Superior temporal gyrus (tissue), 1 donor: ENCODE results near the gene METTL6.
"Not testable (repeated sequence)": the region's sequence is repeated elsewhere in the genome, so short reads cannot be mapped to it uniquely, and the experiment has no call there.

Experiments used
- DNase-seq: peaks from one replicate; pipeline ENCODE4 v3.0.0-alpha.2; 2016; ENCODE audit errors: extremely low spot score

Gene METTL6

DNA sequence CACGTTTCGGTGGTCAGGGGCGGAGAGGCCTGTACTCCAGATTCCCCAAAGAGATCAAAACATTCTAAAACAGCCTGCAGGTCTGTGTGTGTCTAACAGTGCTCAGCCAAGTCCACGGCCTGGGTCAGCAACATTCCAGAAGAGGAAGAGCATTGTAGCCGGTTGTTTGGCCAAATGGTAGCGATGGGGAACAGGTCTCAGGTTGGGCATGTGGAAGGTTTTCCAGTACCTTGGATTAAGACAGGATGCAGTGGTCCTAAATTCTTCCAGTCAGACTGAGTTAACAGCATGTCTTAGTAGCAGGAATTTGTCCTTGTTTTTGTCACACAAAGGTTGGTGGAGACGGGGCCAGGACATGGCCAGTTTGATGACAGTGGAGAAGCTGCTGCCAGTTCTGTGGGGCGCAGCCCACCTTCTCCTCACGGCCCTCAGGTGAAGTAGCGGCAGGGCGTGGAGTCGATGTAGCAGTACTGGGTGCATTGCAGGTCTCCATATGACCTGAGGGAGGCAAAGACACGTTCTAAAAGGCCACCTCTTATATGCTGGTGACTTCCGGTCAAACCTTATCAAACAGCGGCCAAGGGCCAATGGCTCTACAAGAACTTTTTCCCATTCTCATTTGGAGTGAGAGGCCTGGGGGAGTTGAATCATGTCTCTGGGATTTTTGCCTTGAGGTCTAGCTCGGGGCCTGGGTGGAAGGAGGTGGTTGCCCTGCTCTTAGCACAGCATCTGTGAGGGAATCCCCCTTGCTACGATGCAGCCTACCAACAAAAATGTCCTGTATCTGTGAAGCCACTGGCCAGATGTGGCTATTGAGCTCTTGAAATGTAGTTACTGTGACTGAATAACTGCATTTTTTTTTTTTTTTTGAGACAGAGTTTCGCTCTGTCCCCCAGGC is 24.1 kb upstream of the METTL6 start:
- no peak for DNase-seq

DNA sequence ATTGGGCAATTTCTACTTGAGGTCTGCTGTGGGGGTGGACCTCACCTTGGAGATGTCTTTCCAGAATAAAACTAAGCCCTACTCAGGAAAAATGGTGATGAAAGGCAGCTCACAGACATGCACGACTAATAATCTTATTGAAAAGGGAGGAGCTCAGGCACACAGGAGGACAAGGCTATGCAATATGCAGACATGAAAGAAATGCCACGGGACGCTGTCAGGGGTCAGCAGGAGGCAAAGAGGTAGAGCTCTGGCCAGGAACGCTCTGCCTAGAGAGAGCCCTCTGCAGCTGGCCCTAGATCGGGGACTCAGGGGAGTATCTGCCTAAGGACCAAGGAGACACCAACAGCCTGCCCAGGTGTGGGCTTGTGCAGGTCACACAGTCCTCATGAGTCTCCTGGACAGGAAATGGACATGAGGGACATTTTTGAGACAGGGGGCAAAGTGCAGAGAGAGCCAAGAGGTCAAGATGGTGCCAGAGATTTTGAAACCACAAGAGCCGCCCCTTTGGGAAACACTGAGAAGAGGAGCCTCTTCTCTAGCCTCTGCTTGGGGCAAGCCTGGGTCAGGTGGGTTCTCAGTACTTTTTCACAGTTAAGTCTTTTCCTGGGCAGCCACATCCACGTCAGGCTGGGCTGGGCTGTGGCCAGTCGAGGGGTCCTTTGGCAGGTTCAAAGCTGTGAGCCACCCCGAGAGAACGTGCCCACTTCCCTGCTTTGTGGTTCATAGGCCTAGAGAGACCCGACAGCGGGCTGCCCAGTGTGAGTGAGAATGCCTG is 23.3 kb upstream of the METTL6 start:
- no peak for DNase-seq

DNA sequence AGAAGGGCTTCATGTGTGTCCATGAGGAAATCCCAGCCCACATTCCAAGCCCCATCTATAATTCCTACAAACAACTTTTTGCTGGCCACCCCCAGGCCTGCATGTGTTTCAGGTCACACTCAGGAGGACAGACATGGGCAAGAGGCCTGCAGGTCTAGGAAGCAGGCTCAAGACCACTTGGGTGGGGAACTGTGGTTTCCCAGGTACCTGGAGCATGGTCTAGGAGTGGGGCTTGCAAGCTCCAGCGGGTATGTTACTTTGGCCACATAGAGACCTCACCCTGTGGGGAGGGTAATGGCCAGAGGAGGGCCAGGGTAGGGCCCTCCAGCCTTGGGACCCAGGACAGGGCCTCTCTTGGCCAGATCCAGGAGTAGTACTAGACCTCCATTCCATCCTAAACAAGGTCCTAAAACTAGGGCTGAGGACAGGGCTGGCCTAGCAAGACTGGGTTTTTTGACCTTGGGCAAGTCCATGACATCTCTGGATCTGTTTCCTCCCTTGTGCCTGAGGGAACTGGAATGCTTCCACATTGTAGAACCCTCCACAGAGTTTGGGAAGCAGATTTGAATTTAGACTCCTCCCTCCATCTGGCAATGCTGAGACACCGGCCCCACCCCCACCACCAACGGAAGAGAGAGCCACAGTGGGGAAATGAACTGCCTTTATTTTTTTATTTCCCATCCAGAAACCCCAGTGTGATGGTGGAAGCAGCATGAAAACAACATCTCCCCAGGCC is 22.3 kb upstream of the METTL6 start:
- DNase-seq = no peak

DNA sequence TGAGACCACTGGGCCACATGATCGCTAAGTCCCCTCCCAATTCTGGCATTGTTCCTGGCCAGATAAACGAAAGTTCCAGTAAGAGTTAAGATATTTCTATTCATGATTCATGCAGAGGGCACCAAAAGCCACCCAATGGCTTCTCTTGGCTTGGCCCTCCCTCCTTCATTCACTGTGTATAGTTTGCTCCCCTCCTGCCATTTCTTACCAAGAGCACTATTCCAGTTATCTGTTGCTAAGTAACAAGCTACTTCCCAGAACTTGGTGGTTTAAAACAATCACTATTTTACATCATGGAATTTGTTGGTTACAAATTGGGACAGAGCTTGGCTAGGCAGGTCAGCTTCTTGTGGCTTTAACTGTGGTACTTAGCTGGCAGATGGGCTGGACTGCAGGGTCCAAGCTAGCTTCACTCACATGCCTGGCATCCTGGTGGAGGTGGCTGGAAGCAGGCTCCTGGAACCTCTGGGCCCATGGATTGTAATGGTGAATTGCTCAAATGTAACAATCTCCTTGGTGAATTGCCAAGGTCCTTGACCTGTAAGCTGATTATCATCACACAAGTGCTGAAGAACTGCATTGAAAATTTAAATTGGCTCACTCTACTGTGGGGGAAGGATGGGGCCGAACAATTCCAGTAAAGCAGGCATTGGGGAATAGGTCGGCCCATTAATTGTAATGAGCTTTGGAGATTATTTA is 16.6 kb upstream of the METTL6 start:
- no peak for DNase-seq

DNA sequence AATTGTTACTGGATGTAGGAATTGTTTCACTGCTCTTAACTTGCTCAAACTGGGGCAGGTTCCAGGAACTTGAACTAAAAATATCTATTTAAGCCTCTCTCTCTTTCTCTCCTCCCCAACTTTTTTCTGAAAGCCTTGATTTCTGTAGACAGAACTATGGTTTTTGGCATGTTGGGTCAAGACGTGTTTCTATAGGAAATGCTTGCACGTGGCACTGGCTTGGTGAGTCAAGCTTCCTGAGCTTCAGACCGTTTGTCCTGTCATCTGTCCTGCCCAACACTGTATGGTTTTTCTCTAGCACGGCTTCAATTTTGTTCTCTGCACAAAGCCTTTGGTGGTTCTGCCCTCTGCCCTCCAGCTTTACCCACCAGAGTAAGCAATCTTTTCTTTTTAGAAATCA is 13.5 kb upstream of the METTL6 start:
- DNase-seq = peak; percentile 27

DNA sequence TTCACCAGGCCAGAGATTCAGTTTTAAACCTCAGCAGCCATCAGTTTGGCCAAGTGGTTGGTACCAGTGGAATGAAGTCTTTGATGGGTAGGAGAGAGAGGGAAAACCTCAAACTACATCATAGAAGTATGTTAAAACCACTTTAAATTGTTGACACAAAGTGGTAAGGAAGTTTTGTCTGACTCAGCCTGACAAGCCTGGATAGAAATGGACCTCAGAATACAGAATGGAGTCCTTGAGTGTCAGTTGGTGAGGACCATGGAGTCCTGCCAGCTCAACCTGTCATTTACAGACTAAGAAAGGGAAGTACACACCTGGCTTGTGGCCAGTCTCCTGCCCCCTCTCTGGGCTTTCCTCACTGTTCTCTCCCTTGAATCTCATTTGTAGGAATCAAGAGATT is 12.1 kb upstream of the METTL6 start:
- DNase-seq = no peak

DNA sequence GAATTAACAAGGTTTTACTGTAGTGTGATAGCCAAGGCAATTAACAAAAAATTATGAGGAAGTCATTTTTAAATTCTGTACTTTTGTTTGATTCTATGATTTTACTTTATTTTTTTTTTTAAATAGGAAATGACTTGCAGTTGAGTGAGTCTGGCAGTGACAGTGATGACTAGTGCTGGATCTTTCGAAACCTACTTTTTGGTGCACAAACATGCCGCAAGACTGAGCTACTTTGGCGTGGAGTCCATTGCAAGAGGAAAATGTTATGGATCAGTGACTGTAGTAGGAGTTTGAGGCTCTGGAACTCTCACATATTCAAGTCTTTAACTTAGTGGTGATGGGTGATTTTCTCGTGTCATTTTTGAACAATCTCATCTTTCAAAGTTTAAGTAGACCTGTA is 11.6 kb upstream of the METTL6 start:
- no peak for DNase-seq

DNA sequence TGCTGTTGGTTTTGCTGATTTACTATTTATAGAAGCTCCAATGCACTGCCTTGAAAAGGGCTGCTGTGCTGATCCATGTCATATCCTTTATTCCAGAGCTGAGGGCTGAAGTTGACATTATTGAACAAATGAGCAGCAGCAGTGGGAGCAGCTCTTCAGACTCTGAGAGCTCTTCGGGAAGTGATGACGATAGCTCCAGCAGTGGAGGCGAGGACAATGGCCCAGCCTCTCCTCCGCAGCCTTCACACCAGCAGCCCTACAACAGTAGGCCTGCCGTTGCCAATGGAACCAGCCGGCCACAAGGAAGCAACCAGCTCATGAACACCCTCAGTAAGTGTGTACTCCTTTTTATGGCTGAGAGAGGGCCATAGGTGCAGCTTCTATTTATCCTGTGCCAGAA is 8.9 kb upstream of the METTL6 start:
- peak; percentile 32 for DNase-seq

DNA sequence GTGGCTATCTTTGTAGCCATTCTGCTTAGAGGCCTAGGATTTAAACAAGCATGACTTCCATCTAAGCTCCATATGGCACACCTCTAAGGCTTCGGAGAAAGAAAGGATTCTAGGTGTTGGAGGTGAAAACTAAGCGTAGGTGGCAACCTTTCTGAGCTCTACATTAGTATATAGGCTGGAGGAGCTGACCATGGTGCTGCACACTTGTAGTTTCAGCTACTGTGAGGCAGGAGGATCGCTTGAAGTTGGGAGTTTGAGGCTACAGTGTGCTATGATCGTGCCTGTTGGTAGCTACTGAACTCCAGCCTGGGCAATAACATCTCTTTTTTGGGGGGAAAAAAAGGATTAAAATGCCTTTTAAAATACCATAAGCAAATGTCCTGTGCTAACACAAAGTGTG is 7.4 kb upstream of the METTL6 start:
- no peak for DNase-seq

DNA sequence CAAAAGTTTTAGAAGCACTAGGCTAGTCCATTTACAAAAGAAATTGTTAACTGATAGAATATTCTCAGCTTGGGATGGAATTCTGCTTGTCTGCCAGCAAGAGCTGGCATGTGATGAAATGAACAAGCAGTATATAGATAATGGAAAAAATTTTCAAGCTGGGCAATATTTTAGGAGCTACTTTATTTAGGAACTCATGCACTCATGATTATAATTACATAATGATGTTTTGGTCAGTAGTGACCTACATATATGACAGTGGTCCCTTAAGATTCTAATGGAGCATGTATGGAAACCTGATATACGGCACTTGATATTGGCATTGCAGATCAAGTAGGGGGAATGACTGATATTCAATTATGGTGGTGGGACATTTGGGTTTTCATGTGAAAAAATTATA is 6.2 kb upstream of the METTL6 start:
- no peak for DNase-seq

DNA sequence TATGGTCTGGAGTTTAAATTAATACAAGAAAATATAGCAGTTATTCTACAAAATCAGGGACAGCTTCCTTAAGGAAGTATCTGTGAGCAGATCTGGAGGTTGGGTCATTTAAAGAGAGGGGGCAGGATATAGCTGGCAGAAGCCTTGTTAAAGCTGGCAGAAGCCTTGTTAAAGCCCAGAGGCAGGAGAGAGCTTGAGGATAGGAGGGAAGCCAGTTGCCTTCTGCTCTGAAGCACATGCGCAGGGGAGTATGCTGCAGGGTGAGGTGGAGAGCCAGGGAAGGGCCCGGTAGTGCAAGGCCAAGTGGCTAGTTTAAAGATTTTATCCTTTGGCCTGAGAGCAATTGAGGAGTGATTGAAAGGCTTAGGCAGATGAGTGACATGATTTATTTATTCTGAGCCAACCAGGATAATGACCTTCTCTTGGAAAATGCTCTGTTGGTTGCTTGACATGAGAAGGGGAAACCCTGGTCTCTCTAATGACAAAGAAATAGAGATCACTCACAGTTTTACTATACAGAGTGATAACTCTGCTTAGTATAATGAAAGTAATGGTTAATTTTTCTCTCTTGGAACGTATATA is 4.0 kb upstream of the METTL6 start:
- no peak for DNase-seq

DNA sequence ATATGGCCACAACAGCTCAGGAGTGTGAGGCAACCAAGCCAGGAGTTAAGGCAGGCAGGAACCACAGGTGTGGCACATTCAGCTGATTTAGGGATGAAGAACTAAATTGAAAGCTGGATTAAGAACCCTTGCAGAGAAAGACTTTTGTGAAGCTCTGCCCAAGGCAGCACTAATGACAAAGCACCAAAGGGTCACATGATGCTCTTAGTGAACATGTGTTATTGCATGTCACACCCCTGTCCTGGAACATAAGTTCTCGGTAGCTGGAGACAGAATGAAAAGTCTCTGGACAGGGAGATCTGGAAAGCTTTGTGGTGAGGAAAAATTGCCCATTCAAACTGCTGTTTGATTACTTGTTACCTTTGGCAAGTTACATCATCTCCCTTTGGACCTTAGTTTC is 3.3 kb upstream of the METTL6 start:
- no peak for DNase-seq

DNA sequence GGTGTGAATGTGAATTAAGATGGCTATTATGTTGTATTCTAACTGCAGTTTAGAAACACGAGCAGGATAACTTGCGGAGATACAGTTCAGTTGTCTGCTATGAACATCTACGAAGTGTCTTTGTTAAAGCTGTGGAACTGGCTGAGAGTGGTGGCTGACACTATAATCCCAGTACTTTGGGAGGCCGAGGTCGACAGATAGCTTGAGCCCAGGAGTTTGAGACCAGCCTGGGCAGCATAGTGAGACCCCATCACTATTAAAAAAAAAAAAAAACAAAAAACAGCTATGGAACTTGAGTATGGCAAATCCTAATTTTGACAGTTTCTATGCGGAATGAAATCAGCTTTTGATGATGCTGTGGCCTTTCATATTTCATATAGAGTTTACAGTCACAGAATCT is 1.7 kb upstream of the METTL6 start:
- no peak for DNase-seq

DNA sequence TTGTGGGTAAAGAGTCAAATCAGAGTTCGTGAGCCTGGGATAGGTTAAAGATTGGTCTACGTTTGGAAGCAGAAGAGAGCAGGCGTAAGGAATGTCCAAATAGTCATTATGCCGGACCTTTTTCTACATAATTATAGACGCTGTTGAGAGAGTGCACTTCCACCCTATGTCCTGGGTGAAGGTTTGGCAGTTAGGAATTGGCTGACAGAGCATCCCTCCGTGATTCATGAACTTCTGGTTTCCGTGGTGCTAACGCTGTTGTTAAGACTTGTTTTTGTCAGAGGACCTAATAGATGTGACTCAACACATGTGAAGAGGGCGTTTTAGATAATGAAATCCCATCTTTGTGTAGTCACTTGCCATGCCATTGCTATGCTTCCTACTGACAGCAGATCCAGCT is 1.2 kb upstream of the METTL6 start:
- DNase-seq = no peak

DNA sequence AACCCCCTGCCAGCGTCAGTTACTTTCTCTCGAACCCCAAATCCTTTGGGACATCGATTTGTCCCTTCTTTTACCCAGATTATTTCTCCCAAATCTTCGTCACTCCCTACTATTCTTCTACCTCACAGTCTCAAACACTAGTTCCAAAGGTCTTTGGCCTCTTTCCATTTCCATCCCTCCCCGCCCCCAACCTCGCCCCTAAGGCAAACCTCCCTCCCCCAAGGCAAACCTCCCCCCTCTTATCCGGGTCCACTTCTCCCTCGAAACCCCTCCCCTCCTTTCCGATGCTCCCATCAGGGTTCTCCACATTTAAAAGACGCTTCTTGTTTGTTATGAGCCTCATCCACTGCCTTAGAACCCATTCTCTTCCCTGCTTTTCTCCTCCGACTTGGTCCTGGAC is 637 bp upstream of the METTL6 start:
- no peak for DNase-seq

DNA sequence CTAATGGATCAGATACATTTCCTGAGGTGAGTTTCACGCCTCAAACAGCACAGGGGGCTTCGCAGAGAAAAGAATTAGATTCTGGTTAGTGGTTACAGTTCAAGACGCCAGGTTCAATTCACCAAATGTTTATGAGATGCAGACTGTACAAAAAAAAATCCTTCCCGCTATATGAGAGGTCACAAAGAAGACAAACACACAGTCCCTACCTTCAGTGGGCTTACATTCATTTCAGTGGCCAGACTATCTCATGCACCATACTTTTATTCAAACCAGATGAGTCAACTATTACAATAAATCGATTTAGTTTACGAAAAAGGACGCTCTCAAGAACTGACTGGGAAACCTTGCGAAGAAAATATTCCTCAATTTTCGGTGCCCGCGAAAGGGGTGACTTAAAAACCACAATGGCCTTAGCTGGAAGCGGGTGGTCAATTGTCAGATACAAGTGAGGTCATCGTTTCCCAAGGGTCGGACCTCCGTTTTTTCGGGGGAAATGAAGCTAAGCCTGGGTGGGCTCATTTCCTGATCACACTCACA is 695 bp downstream of the METTL6 start:
- DNase-seq = no peak

DNA sequence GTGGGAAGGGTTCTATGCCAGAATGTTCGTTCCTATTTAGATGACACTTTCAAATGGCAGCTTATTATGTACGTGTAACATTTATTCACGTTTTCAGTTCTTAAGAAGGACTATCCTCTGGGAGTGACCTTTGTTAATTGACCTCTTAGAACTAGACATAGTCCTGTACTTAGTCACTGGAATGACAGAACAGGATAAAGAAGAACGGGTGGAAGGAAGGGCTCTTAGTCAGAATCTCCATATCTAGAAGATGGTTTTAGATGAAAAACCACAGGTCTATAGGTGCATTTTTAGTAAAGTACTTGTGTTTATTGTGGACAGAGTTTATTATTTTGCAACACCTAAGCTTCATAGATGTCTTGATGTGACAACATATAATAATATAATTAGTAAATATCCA is 6.5 kb downstream of the METTL6 start:
- no peak for DNase-seq

DNA sequence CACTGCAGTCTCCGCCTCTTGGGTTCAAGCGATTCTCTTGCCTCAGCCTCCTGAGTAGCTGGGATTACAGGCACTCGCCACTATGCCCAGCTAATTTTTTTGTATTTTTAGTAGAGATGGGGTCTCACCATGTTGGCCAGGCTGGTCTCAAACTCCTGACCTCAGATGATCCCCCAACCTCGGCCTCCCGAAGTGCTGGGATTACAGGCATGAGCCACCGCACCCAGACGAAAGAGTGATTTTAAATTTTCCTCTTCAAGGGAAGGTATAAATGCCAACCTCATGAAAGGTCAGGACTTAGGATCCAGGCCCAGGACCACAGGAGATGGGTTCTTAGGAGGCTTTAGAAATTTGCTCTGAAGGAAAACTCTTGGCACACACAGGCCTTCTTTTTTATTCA is 16.4 kb downstream of the METTL6 start:
- not testable (repeated sequence) for DNase-seq

DNA sequence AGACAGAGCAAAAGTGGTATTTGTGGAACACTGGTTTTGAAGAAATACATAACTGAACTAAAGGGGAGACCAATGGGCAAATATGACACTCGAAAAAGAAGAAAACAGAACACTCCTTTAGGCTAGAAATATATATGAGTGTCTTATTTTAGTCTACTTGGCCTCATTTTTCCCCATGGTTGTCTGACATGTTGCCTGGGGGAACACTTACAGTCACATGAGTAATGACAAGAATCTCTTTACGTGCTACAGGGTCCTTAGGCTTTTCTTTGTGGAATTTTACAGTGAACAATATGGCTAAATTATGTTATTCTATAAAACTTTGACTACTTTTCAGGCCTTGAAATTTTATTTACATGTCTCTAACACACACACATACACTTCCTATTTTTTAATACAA is 17.6 kb downstream of the METTL6 start:
- no peak for DNase-seq

DNA sequence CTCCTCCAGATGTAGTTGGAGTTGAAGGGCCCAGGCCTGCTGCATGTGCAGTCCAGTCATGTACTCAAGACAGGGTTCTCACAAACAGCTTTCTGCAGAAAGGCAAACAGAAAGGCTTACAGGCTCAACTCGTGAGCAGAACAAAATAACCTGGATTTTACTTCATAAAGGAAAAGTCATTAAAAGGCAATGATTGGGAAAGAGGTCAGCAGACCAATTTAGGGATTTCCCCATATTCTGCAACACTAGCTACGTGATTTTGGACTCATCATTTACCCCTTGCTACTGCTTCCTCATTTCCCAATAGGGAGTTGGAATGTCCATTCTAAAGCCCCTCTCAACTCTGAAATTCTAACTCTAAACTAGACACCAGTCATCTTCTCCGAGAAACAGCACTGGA is 18.1 kb downstream of the METTL6 start:
- DNase-seq = no peak

DNA sequence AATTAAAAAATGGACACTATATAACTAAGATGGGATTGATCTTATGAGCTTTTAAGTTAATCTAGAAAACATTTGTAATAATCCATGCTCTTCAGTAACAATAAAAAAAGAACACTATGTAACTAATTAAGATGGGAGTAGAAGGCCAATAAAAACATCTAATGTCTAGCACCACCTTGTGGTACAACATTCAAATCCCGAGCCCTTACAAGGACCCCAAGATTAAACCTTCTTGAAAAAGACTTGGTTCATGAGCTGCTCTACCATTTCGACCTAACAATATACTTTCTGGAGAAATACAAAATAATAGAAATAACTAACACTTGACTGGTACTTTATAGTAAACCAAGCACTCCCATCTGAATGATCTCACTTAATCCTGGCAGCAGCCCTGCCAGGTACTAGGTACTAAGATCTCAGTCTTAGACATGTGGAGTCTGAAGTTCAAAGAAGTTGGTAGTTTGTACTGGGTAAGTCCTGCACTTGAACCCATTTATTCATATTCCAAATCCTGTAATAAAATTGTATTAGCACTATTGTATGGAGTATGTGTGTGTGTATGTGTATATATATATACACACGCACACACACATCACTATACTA is 21.8 kb downstream of the METTL6 start:
- peak; percentile 81 for DNase-seq
